ENCODE data around the gene RCSD1. TPM values are rescaled to one million over a fixed set of nuclear protein-coding genes. Genes with fewer than 3 reads are reported as not detected.

RCSD1 gene
- polyA plus RNA-seq, 3 donors: 11.6 to 14.7 (median 13.2) TPM

DNA sequence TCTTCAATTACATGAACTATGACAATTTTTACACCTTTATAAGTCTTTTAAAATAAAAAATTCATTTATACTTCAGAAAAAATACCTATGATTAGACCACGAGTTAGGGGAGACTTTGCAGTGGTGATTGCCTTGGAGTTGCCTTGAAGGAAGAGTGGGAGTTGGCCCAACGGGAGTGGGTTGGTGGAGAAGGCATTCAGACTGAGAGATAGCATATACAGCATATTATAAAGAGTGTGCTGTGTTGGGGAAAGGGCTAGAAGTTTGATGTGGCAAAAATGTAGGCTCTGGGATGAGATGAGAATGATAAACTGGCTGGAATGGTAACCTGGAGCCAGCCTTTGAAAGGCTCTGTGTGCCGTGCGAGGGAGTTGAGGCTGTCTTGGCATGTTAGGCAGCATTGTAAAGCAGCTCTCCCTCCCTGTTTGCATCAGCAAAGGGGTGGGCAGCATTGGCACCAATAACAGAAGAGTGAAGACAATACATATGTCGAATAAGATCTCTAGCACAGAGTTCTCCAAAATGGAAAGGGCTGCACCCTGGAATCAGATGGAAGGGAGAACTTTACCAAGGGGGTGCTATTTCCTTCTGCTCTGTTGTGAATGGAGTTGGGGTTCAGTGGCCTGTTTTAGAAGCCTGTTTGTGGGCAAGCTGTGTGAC lies 116.1 kb downstream of the RCSD1 start:
- no peak for DNase-seq (ENCODE audit: extremely low read depth in 1 of 11, low read depth in 9 of 11, low spot score in 4 of 11)

DNA sequence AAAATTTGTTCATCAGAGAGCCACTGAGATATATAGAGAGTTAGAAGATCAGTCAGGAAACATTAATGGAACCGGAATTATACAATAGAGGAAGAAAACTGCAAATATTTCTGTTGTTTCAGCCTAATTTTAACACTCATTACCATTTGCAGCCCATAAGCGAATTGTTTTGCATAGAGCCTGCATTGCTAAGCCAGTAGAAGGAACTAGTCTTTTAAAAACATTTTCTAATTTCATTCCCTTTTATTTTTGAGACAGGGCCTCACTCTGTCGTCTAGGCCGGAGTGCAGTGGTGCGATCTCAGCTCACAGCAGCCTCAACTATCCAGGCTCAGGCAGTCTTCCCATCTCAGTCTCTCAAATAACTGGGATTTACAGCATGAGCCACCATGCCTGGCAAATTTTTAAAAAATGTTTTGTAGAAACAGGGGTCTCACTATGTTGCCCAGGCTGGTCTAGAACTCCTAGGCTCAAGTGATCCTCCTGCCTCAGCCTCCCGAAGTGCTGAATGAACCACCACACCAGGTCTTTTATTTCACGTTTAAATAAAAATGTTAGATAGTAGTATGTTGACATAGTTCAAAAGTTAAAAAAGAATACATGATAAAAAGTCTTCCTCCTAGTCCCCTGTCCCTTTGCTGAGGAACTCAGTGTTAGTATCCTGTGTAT lies 117.1 kb downstream of the RCSD1 start:
- DNase-seq (ENCODE audit: extremely low read depth in 1 of 11, low read depth in 9 of 11, low spot score in 4 of 11): no peak

DNA sequence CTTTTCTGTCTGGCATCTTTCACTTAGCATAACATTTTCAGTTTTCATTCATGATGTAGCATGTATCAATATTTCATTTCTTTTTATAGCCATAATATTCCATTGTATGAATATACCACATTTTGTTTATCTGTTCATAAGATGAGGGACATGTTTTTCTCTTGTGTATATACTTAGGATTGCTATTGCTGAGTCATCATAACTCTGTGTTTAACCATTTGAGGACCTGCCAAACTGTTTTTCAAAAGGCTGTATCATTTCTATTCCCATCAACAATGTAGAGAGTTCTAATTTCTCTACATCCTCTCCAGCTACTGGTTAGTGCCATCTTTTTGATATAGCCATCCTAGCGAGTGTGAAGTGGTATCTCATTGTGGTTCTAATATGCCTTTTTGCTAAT lies 118.0 kb downstream of the RCSD1 start:
- no peak for DNase-seq (ENCODE audit: extremely low read depth in 1 of 11, low read depth in 9 of 11, low spot score in 4 of 11)

DNA sequence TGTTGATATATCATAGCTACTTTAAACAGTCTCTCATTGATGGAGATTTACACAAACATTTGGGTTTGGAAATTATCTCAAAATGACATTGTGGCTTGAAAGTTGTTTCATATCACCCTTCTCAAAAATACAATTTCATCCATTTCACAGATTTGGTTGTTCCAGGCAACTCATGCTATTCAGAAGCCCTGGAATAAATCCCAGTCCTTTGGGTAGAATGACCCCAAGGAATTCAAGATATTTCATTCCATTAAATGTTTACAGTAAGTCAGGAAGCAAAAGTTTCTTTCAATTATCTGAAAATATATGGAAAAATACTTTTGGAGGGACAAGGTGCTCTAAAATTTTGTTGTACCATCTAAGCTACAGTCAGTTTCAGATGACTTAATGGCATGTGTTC lies 118.9 kb downstream of the RCSD1 start:
- no peak for DNase-seq (ENCODE audit: extremely low read depth in 1 of 11, low read depth in 9 of 11, low spot score in 4 of 11)

DNA sequence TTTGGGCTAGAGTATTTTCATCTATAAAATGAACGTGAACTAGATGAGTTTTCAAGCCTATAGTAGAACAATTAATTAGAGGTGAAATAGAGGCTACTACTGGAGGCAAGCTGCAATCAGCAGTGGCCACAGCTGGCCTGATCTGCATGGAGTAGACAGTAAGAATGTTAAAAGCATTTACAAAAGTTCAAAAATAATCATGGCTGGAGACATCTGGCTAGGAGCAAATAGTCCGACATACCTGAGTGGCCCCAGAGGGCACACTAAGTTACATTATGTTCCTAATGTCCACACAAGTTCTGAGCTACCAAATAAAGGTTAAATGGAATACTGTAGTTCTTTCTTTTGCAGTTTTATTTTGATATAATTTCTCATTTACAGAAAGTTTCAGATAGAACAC lies 119.7 kb downstream of the RCSD1 start:
- no peak for DNase-seq (ENCODE audit: extremely low read depth in 1 of 11, low read depth in 9 of 11, low spot score in 4 of 11)

DNA sequence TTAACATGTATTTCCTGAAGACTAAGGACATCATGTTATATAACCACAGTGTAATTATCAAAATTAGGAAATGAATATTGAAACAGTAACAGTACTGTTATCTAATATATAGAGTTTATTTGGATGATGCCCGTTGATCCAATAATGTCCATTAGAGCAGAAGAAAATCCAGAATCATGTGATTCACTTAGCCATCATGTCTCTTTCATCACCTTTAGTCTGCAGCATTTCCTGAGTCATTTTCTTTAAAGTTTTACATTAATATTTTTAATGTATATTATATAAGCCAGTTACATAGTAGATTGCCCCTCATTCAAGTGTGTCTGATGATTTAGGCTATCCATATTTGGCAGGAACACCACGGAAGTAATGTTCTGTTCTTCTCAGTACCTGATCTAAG lies 120.6 kb downstream of the RCSD1 start:
- DNase-seq (ENCODE audit: extremely low read depth in 1 of 11, low read depth in 9 of 11, low spot score in 4 of 11): no peak

DNA sequence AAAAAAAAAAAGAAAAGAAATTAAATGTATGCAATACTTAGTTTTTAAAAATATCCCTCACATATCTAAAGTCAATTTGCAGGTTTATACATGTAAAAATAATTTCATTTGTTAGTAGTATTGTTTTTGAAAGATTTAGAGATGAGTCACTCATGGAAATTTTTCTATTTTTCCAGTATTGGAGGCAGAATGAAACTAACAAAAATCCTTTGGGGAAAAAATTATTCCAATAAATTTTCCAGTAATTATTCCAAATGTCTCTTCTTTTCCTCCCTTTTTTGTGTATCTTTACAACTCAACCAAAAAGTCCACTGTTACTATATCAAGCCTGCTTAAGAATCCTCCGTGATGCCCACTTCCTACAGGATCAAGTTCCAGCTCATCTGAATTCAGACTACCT lies 121.6 kb downstream of the RCSD1 start:
- no peak for DNase-seq (ENCODE audit: extremely low read depth in 1 of 11, low read depth in 9 of 11, low spot score in 4 of 11)

DNA sequence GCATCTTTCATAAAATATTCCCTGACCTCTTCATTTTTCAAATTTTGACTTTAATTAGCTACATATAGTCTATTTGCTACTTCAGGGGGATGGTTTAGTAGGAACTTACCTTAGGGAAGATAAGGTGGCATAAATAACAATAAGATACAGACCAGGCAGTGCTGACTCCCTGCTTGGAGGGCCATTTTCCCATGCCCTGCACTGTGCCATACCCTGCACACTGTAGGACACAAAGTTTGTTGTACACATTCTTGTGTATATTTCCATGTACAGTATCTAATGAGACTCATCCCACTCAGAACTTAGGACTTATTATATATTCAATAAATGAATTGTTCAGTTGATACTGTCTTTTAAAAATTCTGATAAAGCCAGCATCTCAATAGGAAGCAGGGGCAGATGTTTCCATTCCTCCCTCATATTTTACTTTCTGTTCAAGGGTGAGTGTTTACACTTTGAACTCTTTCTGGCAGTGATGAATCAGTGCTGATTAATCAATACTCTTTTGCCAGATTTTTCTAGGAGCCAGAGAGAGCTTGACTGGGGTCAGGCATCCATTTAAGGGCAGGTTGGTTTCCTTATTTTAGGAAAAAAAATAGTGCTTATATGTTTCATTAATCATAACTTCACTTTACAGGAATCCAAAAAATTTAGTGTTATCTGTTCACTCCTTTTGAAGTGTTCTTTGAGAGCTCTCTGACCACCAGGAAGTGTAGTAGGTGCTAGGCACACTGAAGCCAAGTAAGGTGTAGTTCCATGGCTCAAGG lies 122.4 kb downstream of the RCSD1 start:
- no peak for DNase-seq (ENCODE audit: extremely low read depth in 1 of 11, low read depth in 9 of 11, low spot score in 4 of 11)

DNA sequence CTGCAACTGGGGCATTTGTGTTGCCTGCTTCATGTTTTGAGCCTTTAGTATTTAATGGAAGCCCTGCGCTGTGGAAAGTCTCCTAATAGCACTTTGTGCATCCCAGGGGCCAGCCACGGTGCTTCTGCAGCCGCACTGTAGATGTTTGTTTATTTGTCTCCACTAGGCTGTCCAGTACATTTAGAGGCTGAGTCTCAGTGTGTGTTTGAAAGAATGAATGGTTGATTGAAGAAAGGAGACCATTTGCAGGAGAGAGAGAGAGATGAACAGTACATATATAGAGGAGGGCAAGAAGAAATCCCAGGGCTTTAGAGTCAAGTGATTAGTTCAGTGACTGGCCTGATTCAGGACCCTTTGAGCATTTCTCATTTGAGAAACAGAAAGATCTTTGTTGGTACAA lies 125.6 kb downstream of the RCSD1 start:
- DNase-seq (ENCODE audit: extremely low read depth in 1 of 11, low read depth in 9 of 11, low spot score in 4 of 11): no peak

Other genes starting within 250 kb of the RCSD1 start
- under 1 TPM; 0.36 to 0.72 (median 0.50) TPM for gene CD247, start 111.7 kb upstream of the RCSD1 start, polyA plus RNA-seq (ENCODE audit: insufficient read length in 3 of 3)
- 100 to 1,000 TPM; 110 to 125 (median 114) TPM for gene CREG1, start 76.5 kb upstream of the RCSD1 start, polyA plus RNA-seq (ENCODE audit: insufficient read length in 3 of 3)
- 100 to 1,000 TPM; 119 to 148 (median 128) TPM for gene MPZL1, start 91.8 kb downstream of the RCSD1 start, polyA plus RNA-seq (ENCODE audit: insufficient read length in 3 of 3)

Data from renal cortex interstitium (tissue), 11 donors.